Mesothelial cell of epicardium (in vitro differentiated cells): Measurements from ENCODE around the gene PRPF38A. TPM values are rescaled to one million over a fixed set of nuclear protein-coding genes. Genes with fewer than 3 reads are reported as not detected.

Source experiments
- DNase-seq, 2 experiments: peaks; one replicate each; pipeline ENCODE4 v3.0.0; 2021; ENCODE audit warnings: low spot score in 2 of 2; ENCODE audit not compliant: unreplicated experiment in 2 of 2
- H3K27ac Mint-ChIP-seq: 2 replicates; pipeline ENCODE4 v1.8.0; 2021; ENCODE audit warnings: mixed read lengths
- H3K27me3 Mint-ChIP-seq: 2 replicates; pipeline ENCODE4 v1.8.0; 2021; ENCODE audit warnings: low read depth, mixed read lengths
- H3K36me3 Mint-ChIP-seq: 2 replicates; pipeline ENCODE4 v1.8.0; 2021; ENCODE audit warnings: mixed read lengths
- H3K4me1 Mint-ChIP-seq: 2 replicates; pipeline ENCODE4 v1.8.0; 2021; ENCODE audit warnings: mixed read lengths
- H3K4me3 Mint-ChIP-seq: 2 replicates; pipeline ENCODE4 v1.8.0; 2021; ENCODE audit warnings: mild to moderate bottlenecking, moderate library complexity, mixed read lengths
- H3K9me3 Mint-ChIP-seq: 2 replicates; pipeline ENCODE4 v1.8.0; 2021; ENCODE audit warnings: mixed read lengths
- total RNA-seq: library from RNA; stranded (reverse); gene quantifications from 3 replicates; pipeline ENCODE4 v1.2.1, GENCODE V29; 2021
- TF ChIP-seq, protein P1 (sequence below): fragments of 200-600 bp; sonication (generic); IDR thresholded peaks from one replicate; pipeline ENCODE4 v1.5.0; 2021; ENCODE audit warnings: antibody characterized with exemption; ENCODE audit not compliant: unreplicated experiment

PRPF38A gene
- total RNA-seq, 1 donor from 2014 or later: 55.9 TPM

DNA sequence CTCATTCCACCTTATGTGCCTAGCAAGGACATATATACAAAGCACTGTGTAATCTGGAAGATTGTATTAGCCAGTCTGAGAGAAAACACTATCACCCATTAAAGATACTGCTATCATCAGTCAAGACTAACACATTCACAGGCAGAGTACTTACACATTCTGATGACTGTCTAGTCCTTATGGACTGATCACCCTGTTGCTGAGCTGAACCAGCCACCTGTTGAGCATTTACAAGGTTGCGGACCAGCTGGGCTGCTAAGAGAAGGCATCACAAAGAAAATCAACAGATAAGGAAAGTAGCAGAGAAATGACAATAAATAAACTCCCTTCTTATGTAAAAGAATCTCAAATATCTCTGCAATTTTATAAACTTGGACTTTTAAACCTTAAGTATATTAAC lies 30.8 kb downstream of the PRPF38A start:
- TF ChIP-seq, protein P1, sequence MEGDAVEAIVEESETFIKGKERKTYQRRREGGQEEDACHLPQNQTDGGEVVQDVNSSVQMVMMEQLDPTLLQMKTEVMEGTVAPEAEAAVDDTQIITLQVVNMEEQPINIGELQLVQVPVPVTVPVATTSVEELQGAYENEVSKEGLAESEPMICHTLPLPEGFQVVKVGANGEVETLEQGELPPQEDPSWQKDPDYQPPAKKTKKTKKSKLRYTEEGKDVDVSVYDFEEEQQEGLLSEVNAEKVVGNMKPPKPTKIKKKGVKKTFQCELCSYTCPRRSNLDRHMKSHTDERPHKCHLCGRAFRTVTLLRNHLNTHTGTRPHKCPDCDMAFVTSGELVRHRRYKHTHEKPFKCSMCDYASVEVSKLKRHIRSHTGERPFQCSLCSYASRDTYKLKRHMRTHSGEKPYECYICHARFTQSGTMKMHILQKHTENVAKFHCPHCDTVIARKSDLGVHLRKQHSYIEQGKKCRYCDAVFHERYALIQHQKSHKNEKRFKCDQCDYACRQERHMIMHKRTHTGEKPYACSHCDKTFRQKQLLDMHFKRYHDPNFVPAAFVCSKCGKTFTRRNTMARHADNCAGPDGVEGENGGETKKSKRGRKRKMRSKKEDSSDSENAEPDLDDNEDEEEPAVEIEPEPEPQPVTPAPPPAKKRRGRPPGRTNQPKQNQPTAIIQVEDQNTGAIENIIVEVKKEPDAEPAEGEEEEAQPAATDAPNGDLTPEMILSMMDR: no peak
- Mint-ChIP-seq H3K27me3 (no peaks in the 10 kb centered on the region), H3K36me3 (peaks cover 48% of the 10 kb centered on the region), H3K27ac (no peak overlapping the region), H3K4me1 (no peaks in the 10 kb centered on the region), H3K9me3 (no peaks in the 10 kb centered on the region), H3K4me3 (no peak overlapping the region)
- DNase-seq: no peak

DNA sequence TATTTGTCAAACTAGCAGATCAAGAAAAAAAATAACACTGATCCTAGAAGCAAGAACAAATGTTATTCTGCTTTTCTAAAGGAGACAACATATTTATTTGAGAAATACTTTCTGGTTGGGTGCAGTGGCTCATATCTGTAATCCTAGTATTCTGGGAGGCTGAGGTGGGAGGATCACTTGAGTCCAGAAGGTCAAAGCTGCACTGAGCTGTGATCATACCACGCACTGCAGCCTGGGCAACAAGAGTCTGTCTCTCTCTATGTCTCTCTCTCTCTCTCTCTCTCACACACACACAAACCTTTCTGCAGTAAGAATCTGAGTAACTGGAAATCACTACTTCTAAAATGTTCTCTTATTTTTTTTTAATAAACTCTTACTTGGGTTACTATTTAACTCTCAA lies 31.2 kb downstream of the PRPF38A start:
- Mint-ChIP-seq H3K36me3 (peaks cover 49% of the 10 kb centered on the region), H3K27ac (no peak overlapping the region), H3K4me3 (no peak overlapping the region), H3K4me1 (no peaks in the 10 kb centered on the region), H3K27me3 (no peaks in the 10 kb centered on the region), H3K9me3 (no peaks in the 10 kb centered on the region)
- DNase-seq: no peak
- TF ChIP-seq, protein P1: no peak

GRCh38 chr1:52436817-52437216 lies 32.4 kb downstream of the PRPF38A start:
- H3K27ac Mint-ChIP-seq: no peak overlapping the region
- no peak for DNase-seq
- H3K4me3 Mint-ChIP-seq: no peak overlapping the region
- no peaks in the 10 kb centered on the region for H3K9me3 Mint-ChIP-seq
- peaks cover 43% of the 10 kb centered on the region for H3K36me3 Mint-ChIP-seq
- H3K4me1 Mint-ChIP-seq: no peaks in the 10 kb centered on the region
- no peaks in the 10 kb centered on the region for H3K27me3 Mint-ChIP-seq
- TF ChIP-seq, protein P1: no peak

- TF ChIP-seq, protein P1: no peak
- Mint-ChIP-seq H3K27me3 (no peaks in the 10 kb centered on the region), H3K4me3 (no peak overlapping the region), H3K4me1 (no peaks in the 10 kb centered on the region), H3K27ac (no peak overlapping the region), H3K9me3 (no peaks in the 10 kb centered on the region), H3K36me3 (peaks cover 44% of the 10 kb centered on the region)
- no peak for DNase-seq
These were observed 35.6 kb downstream of the PRPF38A start for GRCh38 chr1:52439976-52440375.

GRCh38 chr1:52444463-52444862 lies 40.1 kb downstream of the PRPF38A start:
- Mint-ChIP-seq H3K27me3 (no peaks in the 10 kb centered on the region), H3K4me1 (no peaks in the 10 kb centered on the region), H3K36me3 (peaks cover 33% of the 10 kb centered on the region), H3K4me3 (no peak overlapping the region), H3K9me3 (no peaks in the 10 kb centered on the region), H3K27ac (peak overlapping the region; percentile 25)
- TF ChIP-seq, protein P1: no peak
- no peak for DNase-seq

DNA sequence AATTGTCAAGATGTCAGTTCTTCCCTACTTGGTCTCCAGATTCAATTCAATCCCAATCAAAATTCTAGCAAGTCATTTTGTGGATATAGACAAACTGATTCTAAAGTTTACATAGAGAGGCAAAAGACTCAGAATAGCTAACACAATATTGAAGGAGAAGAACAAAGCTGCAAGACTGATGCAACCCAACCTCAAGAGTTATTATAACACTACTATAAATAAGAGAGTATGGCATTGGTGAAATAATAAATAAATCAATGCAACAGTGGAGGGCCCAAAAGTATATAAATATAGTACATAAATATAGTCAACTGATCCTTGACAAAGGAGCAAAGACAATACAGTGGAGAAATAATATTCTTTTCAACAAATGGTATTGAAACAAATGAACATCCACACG lies 49.7 kb downstream of the PRPF38A start:
- H3K4me3 Mint-ChIP-seq: no peak overlapping the region
- no peak for DNase-seq
- H3K4me1 Mint-ChIP-seq: no peaks in the 10 kb centered on the region
- no peaks in the 10 kb centered on the region for H3K9me3 Mint-ChIP-seq
- TF ChIP-seq, protein P1: no peak
- no peak overlapping the region for H3K27ac Mint-ChIP-seq
- no peaks in the 10 kb centered on the region for H3K27me3 Mint-ChIP-seq
- peaks cover 50% of the 10 kb centered on the region for H3K36me3 Mint-ChIP-seq
